IPS DF 4.7 (cell line): ENCODE results near the gene TMTC3.
"Not testable (repeated sequence)": the region's sequence is repeated elsewhere in the genome, so short reads cannot be mapped to it uniquely, and the experiment has no call there.

ENCODE experiments used
- DNase-seq: peaks from one replicate; pipeline ENCODE4 v3.0.0-alpha.2; 2013; ENCODE audit warnings: low spot score; ENCODE audit errors: extremely low read depth

Gene TMTC3

DNA sequence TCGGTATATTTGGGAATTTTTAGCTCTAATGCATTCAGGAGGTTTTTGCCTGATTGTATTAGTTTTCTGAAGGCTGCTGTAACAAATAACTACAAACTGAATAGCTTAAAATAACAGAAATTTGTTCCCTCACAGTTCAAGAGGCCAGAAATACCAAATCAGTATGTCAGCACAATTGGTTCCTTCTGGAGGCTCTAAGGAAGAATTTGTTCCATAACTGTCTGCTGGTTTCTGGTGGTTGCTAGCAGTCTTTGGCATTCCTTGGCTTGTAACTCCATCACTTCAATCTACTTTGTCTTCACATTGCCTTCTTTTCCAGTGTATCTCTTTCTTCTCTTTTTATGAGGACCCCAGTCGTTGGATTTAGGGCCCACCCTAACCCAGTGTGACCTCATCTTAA, 21.3 kb downstream of the TMTC3 start:
- DNase-seq = no peak

DNA sequence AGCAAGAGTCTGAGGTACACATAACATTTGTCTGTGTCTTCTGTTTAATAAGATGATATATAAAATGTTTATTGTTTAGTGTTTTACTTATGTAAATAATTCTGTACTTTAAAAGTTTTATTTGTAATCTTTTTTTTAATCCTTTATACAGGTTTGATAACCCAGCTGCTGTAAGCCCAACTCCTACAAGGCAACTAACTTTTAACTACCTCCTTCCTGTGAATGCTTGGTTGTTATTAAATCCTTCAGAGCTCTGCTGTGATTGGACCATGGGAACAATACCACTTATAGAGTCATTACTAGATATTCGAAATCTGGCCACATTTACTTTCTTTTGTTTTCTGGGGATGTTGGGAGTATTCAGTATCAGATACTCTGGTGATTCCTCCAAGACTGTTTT, 24.1 kb downstream of the TMTC3 start:
- DNase-seq = no peak

DNA sequence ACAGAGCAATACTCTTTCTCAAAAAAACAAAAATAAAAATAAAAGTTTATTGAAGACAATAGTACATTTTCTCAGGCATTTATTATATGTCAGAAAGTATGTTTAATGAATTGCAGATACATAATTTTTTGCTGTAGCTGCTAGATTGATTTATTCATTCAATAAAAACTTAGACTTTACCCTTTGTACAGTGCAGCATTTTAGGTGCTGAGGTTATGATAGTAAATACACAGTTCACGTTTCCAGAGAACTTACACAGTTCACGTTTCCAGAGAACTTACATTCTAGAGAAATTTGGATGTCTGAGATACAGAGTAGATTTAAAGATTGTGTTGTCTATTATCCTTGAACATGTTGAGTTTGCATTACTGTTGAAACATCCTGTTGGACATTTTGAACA, 25.3 kb downstream of the TMTC3 start:
- DNase-seq = no peak

DNA sequence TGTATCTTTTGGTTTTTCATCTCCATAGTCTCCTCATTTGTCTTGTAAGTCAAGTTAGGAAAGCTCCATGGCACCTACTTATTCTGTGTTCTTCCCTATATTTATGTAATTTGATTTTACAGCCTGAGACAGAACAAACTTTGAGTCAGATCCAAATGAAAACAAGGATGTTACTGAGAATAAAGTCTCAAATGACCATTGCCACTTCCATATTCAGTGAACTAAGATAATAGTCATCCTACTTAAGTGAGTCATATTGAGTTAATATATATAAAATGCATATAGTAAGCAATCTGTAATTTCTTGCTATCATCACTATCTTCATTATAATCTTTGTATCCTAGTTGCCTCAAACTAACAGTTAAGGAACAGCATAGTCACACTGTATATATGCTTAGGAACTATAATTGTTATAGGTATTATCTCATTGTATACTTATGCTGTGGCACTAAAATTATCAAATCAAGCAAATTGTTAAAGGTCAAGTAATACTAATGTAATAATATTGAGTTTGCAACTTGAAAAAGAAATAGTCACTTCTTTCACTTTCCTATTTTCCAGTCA, 30.8 kb downstream of the TMTC3 start:
- no peak for DNase-seq

DNA sequence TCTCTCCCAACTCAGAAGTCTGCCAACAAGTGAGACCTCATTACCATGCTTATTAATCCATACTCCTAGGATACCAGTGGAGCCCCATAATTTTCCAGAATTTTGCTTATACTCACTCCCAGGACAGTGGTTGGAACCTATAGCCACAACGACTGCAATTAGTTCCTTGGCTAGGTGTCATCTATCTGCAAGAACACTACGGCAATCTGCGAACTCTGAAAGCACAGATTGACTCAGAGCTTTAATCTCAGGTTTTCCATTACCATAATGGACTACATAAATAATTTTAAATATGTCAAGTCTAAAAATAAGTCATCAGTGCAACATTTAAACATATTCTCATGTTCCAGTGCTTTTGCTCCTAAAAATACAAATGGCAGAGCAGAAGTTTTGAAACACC, 33.4 kb downstream of the TMTC3 start:
- DNase-seq = no peak

DNA sequence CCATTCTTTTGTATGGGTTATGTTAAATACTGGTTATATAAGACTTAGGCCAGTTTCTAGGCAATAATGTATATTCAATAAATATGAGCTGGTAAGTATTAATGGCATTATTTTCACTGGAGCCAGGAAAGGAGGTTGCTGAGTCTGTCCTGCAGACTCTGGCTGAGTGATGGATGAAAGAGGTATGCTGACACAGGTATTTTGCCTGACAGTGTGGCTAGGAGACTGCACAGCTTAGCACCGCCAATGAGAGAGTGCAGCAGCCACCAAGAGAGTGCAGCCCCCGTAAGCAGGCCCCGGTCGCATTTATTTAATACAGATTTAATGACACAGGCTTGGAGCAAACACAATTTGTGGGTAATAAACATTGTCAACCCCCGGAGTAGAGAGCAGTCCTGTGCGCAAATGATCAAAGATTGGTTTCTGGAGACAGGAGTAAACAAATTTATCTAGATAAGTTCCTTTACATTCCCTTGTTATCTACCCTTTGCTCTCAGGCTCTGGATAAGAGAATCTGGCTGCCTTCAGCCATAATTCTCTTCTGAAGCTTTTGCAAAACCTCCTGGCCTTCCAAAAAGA, 37.4 kb downstream of the TMTC3 start:
- no peak for DNase-seq

DNA sequence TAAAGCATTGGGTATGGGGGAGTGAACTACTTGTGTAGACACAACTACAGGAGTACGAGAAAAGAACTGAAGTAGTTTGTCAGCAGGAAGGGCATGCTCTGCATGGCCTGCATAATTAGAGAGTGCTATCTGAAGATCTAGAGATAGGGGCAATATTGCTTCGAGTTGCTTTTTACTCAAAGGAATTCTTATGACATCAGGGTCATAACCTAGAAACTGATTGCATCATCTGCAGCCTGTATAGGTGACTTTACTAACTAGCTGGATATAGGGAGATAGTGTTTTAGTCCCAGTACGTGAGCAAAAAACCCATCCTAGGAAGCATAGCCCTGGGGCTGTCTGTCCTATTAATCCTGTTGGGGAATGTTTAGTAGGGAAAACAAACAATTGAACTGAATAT, 39.8 kb downstream of the TMTC3 start:
- DNase-seq = no peak

DNA sequence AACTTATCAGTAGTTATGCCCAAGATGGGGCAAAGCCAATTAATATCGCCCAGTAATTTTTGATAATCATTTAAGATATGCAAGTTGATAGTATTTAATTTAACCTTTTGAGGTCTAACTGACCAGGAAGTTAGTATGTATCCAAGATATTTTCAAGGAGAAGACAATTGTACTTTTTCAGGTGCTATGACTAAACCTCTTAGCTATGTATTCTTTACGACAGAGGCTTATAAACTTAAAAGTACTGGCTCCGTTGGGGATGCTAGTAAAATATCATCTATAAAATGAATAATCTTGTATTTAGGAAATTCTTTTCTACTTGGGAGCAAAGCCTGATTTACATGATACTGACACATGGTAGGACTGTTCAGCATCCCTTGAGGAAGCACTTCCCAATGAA, 40.3 kb downstream of the TMTC3 start:
- DNase-seq = no peak

DNA sequence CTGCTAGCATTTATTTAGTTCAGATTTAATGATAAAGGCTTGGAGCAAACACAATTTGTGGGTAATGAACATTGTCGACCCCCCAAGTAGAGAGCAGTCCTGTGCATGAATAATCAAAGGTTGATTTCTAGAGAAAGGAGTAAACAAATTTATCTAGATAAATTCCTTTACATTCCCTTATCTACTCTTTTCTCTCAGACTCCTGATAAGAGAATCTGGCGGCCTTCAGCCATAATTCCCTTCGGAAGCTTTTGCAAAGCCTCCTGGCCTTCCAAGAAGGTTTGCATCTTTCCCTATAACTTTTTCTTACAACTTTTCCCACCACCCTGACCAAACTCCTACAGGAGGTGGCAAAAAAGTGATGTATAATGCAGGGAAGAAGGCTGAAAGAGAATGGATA, 42.1 kb downstream of the TMTC3 start:
- no peak for DNase-seq

DNA sequence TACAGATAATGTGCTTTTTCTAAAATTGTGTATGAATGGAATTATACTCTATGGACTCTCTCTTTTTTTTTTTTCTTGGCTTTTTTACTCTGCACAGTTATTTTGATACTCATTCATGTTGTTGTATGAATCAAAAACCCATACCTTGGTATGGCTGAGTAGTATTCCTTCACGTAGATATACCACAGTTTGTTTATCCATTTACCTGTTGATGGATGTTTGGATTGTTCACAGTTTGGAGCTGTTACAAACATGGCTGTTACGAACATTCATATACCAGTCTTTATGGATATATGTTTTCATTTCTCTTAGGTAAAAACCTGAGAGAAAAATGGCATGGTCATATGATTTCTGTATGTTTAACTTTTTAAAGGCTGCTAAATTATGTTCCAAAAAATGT, 43.2 kb downstream of the TMTC3 start:
- no peak for DNase-seq

DNA sequence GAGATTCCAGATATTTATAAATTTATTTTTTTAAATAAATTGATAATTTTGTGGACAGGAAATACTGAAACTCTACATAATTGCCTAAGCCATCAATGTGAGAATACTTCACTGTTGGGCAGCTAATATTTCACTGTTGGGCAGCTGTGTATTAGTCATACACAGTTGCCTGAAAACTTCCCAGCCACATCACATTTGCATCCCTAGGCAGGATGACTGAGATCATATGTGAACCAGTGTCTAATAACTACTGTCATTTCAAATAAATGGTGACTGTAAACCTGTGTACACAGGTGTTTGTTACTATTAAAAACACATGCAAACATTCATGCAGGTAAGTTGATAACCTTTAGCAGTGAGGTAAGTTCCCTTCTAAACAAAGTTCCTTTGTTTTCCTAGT, 43.9 kb downstream of the TMTC3 start:
- no peak for DNase-seq

DNA sequence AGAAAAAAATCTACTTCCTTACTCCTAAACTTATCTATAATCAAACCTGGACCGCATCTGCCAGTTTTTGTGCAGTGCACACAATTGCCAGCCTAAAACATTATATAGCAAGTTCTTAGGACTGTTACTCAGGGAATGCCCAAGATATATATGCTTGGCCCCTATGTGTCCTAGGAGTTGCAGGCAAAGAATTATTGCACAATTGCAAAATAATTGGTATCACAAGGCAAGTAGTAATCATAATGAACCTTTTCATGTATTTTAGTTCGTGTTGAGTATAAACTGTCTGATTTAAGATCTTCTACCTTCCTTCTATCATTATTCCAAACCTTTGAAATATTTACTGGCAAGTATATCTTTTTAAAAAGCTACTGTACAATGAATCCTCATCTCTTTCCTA, 45.5 kb downstream of the TMTC3 start:
- no peak for DNase-seq

DNA sequence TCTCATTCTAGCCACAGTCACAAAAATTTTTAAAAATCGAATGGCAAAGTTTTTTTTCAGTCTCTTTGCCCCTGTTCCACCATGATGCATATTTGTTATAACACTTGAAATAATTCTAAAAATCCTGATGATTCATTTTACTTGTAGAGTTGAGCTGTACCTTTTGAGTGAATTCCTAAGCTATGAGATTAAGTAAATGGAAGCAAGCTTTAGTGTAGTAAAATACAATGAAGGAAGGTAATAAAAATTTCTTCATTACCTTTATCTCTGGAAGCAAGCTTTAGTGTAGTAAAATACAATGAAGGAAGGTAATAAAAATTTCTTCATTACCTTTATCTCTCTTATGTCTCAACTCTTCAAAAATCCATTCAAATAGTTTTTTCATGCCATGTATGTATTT, 46.1 kb downstream of the TMTC3 start:
- no peak for DNase-seq

DNA sequence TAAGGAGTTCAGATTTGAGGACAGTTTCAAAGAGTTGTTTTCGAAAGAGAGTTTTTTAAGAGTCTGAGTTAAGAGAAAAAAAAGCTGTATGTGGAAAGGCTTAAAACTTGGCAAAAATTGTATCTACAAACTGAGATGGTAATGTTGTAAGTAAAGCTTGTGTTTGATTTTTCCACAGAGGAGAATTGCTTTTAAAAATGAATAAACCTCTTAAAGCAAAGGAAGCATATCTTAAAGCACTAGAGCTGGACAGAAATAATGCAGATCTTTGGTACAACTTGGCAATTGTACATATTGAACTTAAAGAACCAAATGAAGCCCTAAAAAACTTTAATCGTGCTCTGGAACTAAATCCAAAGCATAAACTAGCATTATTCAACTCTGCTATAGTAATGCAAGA, 50.3 kb downstream of the TMTC3 start:
- DNase-seq = no peak

DNA sequence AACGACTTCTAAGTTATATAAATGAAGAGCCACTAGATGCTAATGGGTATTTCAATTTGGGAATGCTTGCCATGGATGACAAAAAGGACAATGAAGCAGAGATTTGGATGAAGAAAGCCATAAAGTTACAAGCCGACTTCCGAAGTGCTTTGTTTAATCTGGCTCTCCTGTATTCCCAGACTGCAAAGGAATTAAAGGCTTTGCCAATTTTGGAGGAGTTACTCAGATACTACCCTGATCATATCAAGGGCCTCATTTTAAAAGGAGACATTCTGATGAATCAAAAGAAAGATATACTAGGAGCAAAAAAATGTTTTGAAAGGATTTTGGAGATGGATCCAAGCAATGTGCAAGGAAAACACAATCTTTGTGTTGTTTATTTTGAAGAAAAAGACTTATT, 52.8 kb downstream of the TMTC3 start:
- DNase-seq = no peak

DNA sequence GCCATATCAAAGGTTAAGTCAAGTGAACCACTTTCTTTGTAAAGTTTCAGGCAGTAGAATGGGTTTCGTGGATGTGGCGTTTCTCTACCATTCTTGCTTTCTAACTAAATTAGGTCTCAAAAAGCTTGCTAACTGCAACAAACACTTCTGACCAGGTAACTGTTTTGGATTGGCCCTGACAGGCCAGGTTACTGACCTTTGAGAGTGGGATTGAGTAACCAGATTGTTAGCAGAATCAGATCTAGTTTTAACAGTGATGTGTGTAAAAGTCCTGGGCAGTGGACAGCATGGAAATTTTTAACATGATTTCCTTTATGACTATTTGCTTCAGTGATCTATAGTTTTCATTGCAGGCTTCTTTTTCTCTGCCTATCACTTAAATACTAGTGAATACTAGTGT, 57.9 kb downstream of the TMTC3 start:
- no peak for DNase-seq

DNA sequence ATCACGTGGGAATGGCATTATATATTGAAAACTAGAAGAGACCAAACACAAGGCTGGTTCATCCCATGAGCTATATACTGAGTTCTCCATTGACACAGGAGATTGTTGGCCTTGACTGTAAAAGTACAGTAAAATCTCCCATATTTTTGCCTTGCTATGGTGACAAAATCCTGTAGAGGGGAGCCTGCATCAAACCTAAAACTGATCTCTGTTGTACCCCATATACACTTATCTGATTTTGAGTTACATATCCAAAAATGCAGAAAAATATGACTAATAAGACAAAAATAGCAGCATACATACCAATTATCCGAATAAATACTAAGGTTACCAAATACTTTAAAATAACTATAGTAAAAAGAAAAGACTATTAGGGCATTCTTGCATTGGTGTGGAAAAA, 60.4 kb downstream of the TMTC3 start:
- DNase-seq = no peak

DNA sequence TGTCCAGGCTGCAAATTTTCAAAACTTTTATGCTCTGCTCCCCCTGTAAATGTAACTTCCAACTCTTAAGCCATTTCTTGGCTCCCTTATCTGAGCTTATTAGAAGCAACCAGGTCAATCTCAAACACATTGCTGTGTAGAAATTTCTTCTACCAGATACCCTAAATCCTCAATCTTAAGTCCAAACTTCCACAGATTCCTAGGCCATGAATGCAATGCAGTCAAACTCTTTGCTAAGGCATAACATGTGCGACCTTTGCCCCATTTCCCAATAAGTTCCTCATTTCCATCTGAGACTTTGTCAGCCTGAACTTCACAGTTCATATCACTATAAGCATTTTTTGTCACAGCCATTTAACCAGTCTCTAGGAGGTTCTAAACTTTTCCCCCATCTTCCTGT, 64.5 kb downstream of the TMTC3 start:
- no peak for DNase-seq

DNA sequence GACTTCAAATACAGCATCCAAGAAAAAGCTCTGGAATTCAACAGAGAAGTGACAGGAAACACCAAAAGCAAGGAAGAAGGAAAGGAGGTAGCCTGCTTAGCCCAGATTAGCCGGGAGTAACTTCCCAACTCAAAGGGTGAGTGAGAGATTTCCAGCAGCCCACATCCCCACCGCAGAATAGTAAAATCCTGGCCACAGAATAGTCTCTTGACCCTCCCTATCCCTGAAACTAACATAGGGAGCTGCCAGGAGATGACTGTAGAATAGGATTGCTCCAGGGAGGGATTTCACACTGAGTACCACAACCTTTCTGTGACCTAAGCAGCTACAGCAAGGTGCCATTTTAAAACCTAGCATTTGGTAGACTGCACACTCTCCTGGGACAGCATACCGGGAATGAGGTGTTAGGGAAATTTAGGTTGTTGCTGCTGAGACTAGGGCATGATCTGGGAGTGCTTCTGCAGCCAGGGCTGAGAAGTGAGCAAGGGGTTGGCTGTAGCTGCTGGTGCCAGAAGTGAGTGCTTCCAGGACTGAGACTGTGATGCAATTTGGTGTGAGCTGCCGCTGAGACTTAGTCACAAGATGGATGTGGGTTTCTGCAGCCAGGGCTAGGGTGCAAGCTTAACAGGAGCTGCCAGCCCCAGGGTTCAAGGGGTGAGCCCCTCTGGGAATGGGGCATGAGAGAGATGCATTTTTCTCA, 66.0 kb downstream of the TMTC3 start:
- DNase-seq = no peak

DNA sequence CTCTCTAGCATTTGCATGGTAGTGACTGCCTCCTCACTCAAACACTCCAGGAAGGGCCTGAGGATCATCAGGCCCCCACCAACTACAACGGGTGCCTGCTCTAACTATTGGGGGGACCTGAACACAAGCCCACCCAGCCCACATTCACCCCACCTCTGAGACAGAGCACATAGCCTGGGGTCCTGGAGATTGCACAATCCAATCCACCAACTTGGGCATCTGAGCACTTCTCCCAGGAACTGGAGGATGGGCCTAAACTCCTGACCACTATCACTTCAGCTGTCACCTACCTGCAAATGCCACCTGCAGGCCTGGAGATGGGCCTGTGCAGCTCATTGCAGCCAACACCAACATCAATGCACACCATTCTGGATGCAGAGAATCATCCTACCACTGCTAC, 66.6 kb downstream of the TMTC3 start:
- no peak for DNase-seq

DNA sequence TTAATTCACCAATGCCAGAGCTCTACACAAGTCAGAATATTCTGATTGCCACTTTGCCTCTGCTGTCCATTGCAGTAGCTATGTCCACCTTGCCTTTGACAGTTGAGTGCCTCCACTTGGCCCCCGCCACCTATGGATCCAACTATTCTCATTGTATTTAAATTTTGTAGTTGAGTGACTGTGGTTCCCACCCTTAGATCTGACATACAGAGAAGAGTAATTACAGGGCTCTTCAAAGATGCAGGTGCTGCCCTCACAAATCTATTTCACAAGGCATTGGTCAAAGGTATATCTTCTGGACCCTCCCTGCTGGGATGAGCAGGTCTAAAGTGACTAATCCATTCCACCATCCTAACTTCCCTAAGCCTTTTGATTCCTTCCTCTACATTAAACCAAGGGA, 68.2 kb downstream of the TMTC3 start:
- not testable (repeated sequence) for DNase-seq

DNA sequence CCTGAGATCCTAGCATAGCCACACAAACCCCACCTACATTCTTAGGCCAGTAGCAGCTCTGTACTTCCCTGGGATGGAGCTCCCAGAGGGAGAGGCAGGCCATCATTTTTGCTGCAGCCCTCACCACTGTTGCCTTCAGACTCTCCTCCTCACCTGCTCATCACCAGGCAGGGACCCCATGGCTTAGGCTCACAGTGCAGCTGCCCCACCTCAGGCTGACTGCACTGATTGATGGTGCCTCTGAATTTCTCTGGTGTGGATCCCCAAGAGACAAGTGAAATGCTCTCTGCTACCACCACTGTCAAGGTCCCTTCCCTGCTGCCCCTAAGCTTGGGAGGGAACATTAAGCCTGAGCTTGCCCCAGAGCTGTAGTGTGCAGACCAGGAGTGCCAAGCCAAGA, 76.2 kb downstream of the TMTC3 start:
- no peak for DNase-seq

DNA sequence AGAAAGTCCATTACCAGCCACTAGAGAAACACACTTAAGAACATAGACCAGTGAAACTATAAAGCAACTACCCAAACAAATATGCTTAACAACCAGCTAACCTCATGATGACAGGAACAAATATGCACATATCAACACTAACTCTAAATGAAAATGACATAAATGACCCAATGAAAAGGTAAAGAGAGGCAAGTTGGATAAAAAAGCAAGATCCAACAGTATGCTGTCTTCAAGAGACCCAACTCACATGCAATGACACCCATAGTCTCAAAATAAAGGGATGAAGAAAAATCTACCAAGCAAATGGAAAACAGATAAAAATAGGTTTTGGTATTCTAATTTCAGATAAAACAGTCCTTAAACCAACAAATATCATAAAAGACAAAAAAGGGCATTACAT, 77.8 kb downstream of the TMTC3 start:
- no peak for DNase-seq
